Measurements from ENCODE around the gene CDK3. TPM values are rescaled to one million over a fixed set of nuclear protein-coding genes. Genes with fewer than 3 reads are reported as not detected.

The CDK3 gene
- total and polyA plus RNA-seq, 2 experiments from 2014 or later = 13.4 to 18.5 TPM

- no peak for DNase-seq (ENCODE audit: low read depth in 1 of 2, low spot score in 1 of 2)
- Histone ChIP-seq H3K9me3 (ENCODE audit: low read depth) (no peaks in the 10 kb centered on the region), H3K4me1 (ENCODE audit: low read depth) (no peaks in the 10 kb centered on the region), H3K27me3 (no peaks in the 10 kb centered on the region), H3K36me3 (peaks cover 79% of the 10 kb centered on the region), H3K27ac (no peak overlapping the region), H3K4me3 (no peak overlapping the region)
- TF ChIP-seq CTCF (IDR thresholded peaks at IDR 0.05; ENCODE audit: low read depth, low read length) = no peak
Observed at GRCh38 chr17:76046064-76046463, 45.4 kb downstream of the CDK3 start.

GRCh38 chr17:76048025-76048605, 47.5 kb downstream of the CDK3 start:
- TF ChIP-seq CTCF (IDR thresholded peaks at IDR 0.05; ENCODE audit: low read depth, low read length) = no peak
- Histone ChIP-seq H3K4me1 (ENCODE audit: low read depth) (peaks cover 3% of the 10 kb centered on the region), H3K4me3 (no peak overlapping the region), H3K9me3 (ENCODE audit: low read depth) (no peaks in the 10 kb centered on the region), H3K27ac (no peak overlapping the region), H3K36me3 (peaks cover 66% of the 10 kb centered on the region), H3K27me3 (no peaks in the 10 kb centered on the region)
- no peak for DNase-seq (ENCODE audit: low read depth in 1 of 2, low spot score in 1 of 2)

- no peak for DNase-seq (ENCODE audit: low read depth in 1 of 2, low spot score in 1 of 2)
- TF ChIP-seq CTCF (IDR thresholded peaks at IDR 0.05; ENCODE audit: low read depth, low read length) = no peak
- no peak overlapping the region for H3K27ac ChIP-seq
- no peak overlapping the region for H3K4me3 ChIP-seq
- H3K27me3 ChIP-seq = no peaks in the 10 kb centered on the region
- peaks cover 60% of the 10 kb centered on the region for H3K36me3 ChIP-seq
- H3K9me3 ChIP-seq (ENCODE audit: low read depth) = no peaks in the 10 kb centered on the region
- peaks cover 7% of the 10 kb centered on the region for H3K4me1 ChIP-seq (ENCODE audit: low read depth)
Observed at GRCh38 chr17:76048711-76049110, 48.1 kb downstream of the CDK3 start.

GRCh38 chr17:76049239-76049638, 48.6 kb downstream of the CDK3 start:
- H3K27me3 ChIP-seq = no peaks in the 10 kb centered on the region
- no peak overlapping the region for H3K27ac ChIP-seq
- no peak overlapping the region for H3K4me3 ChIP-seq
- peaks cover 60% of the 10 kb centered on the region for H3K36me3 ChIP-seq
- no peaks in the 10 kb centered on the region for H3K9me3 ChIP-seq (ENCODE audit: low read depth)
- peaks cover 12% of the 10 kb centered on the region for H3K4me1 ChIP-seq (ENCODE audit: low read depth)
- no peak for TF ChIP-seq CTCF (IDR thresholded peaks at IDR 0.05; ENCODE audit: low read depth, low read length)
- no peak for DNase-seq (ENCODE audit: low read depth in 1 of 2, low spot score in 1 of 2)

- no peak overlapping the region for H3K4me3 ChIP-seq
- no peaks in the 10 kb centered on the region for H3K9me3 ChIP-seq (ENCODE audit: low read depth)
- peaks cover 60% of the 10 kb centered on the region for H3K36me3 ChIP-seq
- TF ChIP-seq CTCF (IDR thresholded peaks at IDR 0.05; ENCODE audit: low read depth, low read length) = no peak
- peaks cover 12% of the 10 kb centered on the region for H3K4me1 ChIP-seq (ENCODE audit: low read depth)
- H3K27me3 ChIP-seq = no peaks in the 10 kb centered on the region
- H3K27ac ChIP-seq = no peak overlapping the region
- no peak for DNase-seq (ENCODE audit: low read depth in 1 of 2, low spot score in 1 of 2)
Observed at GRCh38 chr17:76049836-76050537, 49.3 kb downstream of the CDK3 start.
